D721Med (cell line): Measurements from ENCODE around the gene PIMREG.
"Not testable (repeated sequence)": the region's sequence is repeated elsewhere in the genome, so short reads cannot be mapped to it uniquely, and the experiment has no call there.

Experiments used
- DNase-seq: peaks from one replicate; pipeline ENCODE4 v3.0.0; 2011; ENCODE audit warnings: low spot score; ENCODE audit not compliant: insufficient read length
- FAIRE-seq: peaks from 2 replicates; lab custom pipeline; 2011; peaks lifted over from hg19 to GRCh38; lab: Jason Lieb, UNC
- TF ChIP-seq, protein P1 (sequence below): IDR thresholded peaks from 2 replicates; pipeline ENCODE4 v1.5.1; 2012; ENCODE audit warnings: mild to moderate bottlenecking, control low read depth; ENCODE audit not compliant: insufficient read depth; ENCODE audit errors: missing control alignments

Gene PIMREG

DNA sequence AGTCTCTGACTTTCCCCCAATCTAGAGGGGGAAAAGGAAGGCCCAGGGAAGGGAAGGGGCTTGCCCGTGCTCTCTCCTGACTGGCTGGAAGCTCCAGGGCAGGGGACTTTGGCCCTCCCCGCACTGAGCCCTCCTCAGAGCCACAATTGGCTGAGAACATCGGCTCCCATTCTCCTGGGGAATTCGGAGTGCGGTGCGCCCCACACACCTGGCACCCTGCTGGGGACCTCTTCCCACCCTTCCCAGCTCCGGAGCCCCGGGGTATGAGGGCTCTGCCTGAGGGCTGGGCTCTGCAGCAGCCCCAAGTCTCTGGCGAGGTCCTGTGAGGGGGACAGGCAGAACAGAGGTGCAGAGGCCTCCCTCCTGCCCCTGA is 36.0 kb downstream of the PIMREG start:
- DNase-seq (no peak), FAIRE-seq (no peak)
- TF ChIP-seq, protein P1, sequence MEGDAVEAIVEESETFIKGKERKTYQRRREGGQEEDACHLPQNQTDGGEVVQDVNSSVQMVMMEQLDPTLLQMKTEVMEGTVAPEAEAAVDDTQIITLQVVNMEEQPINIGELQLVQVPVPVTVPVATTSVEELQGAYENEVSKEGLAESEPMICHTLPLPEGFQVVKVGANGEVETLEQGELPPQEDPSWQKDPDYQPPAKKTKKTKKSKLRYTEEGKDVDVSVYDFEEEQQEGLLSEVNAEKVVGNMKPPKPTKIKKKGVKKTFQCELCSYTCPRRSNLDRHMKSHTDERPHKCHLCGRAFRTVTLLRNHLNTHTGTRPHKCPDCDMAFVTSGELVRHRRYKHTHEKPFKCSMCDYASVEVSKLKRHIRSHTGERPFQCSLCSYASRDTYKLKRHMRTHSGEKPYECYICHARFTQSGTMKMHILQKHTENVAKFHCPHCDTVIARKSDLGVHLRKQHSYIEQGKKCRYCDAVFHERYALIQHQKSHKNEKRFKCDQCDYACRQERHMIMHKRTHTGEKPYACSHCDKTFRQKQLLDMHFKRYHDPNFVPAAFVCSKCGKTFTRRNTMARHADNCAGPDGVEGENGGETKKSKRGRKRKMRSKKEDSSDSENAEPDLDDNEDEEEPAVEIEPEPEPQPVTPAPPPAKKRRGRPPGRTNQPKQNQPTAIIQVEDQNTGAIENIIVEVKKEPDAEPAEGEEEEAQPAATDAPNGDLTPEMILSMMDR = no peak

DNA sequence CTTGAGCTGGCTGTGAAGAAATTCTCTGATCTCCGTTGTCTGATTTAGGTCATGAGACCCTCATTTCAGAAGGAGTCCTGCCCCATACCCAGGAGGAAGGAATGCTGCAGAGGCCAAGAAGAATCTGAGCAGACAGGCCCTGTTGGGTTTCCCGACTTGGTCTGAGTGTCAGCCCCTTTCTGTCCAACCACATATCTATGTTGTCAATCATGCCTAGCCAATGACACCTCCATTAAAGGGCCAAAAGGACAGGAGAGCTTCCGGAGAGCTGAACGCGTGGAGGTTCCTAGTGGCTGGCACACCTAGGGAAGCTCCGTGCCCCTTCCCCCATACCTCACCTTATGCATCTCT is 37.8 kb downstream of the PIMREG start:
- FAIRE-seq (no peak), DNase-seq (no peak)
- TF ChIP-seq, protein P1 = no peak

DNA sequence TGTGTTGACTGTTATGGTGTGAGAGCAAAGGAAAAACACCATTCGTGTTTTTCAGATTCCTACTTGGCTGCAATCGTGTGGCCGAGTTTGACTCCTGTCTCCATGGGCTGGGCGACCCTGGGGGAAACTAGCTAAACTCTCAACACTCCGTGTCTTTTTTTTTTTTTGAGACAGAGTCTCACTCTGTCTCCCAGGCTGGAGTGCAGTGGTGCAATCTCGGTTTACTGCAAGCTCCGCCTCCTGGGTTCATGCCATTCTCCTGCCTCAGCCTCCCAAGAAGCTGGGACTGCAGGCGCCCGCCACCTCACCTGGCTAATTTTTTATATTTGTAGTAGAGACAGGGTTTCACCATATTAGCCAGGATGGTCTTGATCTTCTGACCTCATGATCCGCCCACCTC is 38.5 kb downstream of the PIMREG start:
- FAIRE-seq, DNase-seq: not testable (repeated sequence)

DNA sequence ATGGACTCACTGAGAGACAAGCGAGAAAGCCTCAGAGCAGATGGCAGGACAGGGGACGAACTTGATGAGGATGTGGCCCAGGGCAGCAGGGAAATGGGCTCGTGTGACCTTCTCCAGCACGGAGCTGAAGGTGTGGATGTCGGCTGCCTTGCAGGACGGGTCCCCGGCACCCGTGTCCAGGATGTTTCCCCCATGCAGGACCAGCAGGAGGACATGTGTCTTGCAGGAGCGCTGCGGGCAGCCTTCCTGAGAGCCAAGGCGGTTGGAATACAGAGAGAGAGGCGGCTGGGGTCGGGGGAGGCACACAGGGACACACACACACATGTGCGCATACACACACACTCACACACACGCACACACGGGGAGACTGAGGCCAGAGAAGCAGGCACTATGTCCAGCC is 39.3 kb downstream of the PIMREG start:
- TF ChIP-seq, protein P1 = no peak
- FAIRE-seq (no peak), DNase-seq (no peak)

GRCh38 chr17:6485646-6486412 is 41.6 kb downstream of the PIMREG start:
- TF ChIP-seq, protein P1 = no peak
- FAIRE-seq (no peak), DNase-seq (no peak)

DNA sequence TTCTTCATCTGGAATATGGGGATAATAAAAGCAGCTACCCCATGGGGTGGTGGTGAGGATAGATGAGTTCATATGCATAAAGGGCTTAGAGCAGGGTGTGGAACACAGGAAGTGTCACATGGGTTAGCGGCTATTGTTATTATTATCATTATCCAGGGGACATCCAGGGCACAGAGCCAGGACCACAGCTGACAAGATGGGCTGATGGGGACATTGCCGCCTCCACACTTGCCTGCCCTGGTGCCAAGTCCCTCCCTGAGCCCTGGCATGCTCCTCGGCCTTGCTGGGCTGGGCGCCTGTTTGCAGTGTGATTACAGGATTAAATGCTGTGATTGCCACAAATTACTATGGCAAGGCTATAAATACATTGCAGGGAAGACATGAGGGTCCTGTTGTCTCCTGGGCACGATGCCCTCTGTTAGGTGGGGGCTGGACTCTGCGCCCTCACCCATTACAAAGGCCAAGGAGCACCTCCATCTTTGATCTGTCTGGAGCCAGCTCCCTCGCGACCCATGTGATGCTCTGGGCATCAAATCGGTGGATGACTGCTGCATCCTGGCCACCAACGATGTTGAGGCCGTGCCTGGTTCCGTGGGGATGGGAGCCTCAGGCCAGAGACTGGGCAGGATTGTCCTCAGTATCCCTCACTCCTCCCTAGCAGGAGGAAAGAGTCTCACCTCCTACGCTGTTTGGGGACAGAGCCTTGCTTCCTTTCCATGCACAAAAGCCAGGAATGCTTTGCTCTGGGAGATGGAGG is 43.2 kb downstream of the PIMREG start:
- TF ChIP-seq, protein P1 = no peak
- FAIRE-seq = no peak
- no peak for DNase-seq

DNA sequence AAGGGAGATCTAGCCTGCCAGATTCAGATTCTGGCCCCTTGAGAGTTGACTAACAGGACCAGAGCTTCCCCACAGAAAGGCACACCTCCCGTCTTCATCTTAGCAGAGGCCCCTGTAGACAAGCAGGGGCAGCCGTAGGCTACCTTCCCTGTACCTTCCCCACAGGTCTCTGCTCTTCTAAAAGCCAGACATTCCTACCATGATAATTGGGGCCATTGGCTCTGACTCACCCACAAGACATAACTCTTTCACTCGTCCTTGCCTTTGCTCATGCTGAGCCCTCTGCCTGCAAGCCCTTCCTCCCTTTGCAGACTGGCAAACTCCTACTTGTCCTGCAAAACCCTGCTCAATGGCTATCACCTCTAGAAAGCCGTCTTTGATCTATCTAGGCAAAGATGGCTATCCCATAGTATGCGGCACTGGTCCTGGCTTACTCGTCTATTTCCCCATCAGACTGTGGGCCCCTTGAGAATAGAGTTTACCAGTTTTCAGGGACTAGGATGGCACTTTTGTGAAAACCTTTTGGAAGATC is 43.8 kb downstream of the PIMREG start:
- FAIRE-seq (no peak), DNase-seq (no peak)
- TF ChIP-seq, protein P1 = no peak
